ENCODE results near the gene NFIA. TPM values are rescaled to one million over a fixed set of nuclear protein-coding genes. Genes with fewer than 3 reads are reported as not detected.
"Not testable (repeated sequence)": the region's sequence is repeated elsewhere in the genome, so short reads cannot be mapped to it uniquely, and the experiment has no call there.

Gene NFIA
- total and polyA plus RNA-seq, 5 experiments from 2014 or later = 6.3 to 7.8 (median 7.4) TPM

DNA sequence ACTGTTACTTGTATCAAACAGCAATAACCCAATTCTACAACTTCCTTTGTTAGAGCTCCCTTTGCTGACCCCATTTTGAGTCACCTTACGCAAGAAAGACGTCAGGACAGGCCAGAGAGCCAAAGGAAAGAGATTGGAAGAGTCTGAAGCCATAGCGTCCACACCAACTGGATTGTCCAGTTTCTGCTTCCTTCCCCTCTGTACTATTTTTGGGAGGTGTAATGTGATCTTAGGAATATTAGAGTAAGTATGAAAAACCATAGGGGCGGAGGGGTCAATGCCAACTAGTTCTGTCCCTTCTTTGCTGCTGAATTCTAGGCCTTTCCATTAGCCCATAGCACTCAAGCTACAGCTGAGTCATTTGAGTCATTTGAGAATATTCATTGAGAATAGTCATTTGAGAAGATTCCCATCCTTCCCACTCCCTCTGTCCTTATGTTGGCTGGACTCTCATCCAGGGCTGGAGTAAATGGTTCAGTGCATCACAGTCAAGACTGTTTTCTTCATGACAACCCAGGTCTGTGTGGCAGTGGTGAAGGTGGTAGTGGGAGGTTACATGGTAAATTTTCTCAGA is 14.8 kb upstream of the NFIA start:
- peak overlapping the region in 1 of 10 donors; percentile 44 for H3K27ac Mint-ChIP-seq
- peaks cover 0 to 3% (median 0%) of the 10 kb centered on the region in 5 donors for H3K27me3 Mint-ChIP-seq
- no peak overlapping the region for H3K4me3 Mint-ChIP-seq
- POLR2A ChIA-PET = interaction anchor here (0.9 to 1.8 kb wide), 2 partner anchors 9 to 14 kb away, joined by 3 to 4 read pairs; no protein-coding TSS in a partner anchor
- ATAC-seq = no peak
- H3K36me3 Mint-ChIP-seq = no peaks in the 10 kb centered on the region
- no peak for DNase-seq
- H3K4me1 Mint-ChIP-seq = no peaks in the 10 kb centered on the region
- H3K9me3 Mint-ChIP-seq = no peaks in the 10 kb centered on the region

DNA sequence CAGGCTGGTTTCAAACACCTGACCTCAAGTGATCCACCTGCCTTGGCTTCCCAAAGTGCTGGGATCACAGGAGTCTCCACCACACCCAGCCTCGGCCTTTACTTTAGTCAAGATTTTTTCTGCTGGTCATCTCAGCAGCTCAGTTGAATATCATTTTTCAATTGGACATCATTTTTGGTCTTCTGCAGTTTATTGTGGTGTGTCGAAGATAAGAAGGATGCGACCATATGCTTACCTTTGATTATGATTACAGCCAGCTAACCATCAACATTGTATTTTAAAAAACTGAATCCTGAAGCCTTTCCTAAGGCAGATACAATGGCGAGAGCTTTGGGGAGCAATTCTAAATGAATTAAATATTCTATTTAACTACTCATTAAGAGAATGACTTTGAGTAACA is 12.3 kb upstream of the NFIA start:
- POLR2A ChIA-PET = no interaction called here
- Mint-ChIP-seq H3K27me3 (no peaks in the 10 kb centered on the region), H3K36me3 (no peaks in the 10 kb centered on the region), H3K9me3 (no peaks in the 10 kb centered on the region), H3K4me3 (no peak overlapping the region), H3K4me1 (no peaks in the 10 kb centered on the region), H3K27ac (no peak overlapping the region)
- ATAC-seq (no peak), DNase-seq (no peak)

DNA sequence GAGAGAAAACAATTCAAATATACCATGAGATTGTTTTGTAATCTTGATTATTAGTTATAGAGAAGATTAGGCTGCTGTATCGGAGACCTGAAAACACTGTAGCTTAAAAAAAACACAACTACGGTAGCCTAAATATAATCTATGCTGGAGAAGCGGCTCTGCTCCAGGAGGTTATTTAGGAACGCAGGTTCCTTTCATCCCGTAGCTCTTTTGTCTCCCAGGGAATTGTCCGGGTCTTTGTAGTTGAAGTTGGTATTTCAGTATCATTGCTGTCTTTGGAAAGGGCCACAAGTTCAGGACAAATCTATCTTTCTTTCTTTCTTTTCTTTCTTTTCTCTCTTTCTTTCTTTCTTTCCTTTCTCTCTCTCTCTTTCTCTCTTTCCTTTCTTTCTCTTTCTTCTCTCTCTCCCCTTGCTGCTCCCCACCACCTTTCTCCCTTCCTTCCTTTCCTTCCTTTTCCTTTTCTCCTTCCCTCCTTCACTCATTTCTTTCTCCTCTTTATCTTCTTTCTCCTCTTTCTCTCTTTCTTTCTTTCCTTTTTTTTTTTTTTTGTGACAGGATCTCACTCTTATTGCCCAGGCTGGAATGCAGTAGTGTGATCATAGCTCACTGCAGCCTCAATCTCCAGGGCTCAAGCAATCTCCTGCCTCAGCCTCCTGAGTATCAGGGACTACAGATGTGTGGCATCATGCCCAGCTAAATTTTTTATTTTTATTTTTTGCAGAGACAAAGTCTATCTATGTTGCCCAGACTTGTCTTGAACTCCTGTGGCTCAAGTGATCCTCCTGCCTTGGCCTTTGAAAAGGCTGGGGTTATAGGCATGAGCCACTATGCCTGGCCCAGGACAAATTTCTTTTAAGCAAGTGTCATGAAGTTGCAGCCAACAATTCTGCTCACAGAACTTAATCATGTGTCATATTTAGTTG is 10.9 kb upstream of the NFIA start:
- POLR2A ChIA-PET = interaction anchor here (1.0 to 1.3 kb wide), 2 partner anchors 10 to 16 kb away, joined by 4 to 7 read pairs; no protein-coding TSS in a partner anchor
- Mint-ChIP-seq H3K4me3 (no peak overlapping the region), H3K27me3 (no peaks in the 10 kb centered on the region), H3K9me3 (no peaks in the 10 kb centered on the region), H3K36me3 (no peaks in the 10 kb centered on the region), H3K4me1 (peaks cover 1 to 7% (median 5%) of the 10 kb centered on the region in 4 donors), H3K27ac (peak overlapping the region in 3 of 10 donors; percentile 51 to 66 (median 60))
- no peak for ATAC-seq
- DNase-seq = no peak

DNA sequence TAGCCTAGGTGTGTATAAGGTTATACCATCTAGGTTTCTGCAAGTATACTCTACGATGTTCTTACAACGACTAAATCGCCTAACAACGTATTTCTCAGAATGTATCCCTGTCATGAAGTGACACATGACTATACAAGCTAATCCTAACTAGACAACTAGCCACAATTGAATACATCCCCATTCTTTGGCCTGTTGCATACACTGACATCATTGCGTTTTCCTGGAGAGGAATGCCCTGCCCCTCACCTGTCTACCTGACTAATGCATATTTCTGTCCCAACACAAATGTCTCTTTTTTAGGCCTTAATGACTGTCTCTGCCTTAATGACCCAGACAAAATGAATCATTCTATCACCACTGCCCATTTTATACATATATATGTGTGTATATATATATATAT is 8.5 kb upstream of the NFIA start:
- Mint-ChIP-seq H3K4me1 (peaks cover 10 to 23% (median 20%) of the 10 kb centered on the region in 4 donors), H3K27ac (no peak overlapping the region), H3K36me3 (no peaks in the 10 kb centered on the region), H3K9me3 (no peaks in the 10 kb centered on the region), H3K4me3 (no peak overlapping the region), H3K27me3 (no peaks in the 10 kb centered on the region)
- DNase-seq (no peak), ATAC-seq (no peak)
- POLR2A ChIA-PET = no interaction called here

DNA sequence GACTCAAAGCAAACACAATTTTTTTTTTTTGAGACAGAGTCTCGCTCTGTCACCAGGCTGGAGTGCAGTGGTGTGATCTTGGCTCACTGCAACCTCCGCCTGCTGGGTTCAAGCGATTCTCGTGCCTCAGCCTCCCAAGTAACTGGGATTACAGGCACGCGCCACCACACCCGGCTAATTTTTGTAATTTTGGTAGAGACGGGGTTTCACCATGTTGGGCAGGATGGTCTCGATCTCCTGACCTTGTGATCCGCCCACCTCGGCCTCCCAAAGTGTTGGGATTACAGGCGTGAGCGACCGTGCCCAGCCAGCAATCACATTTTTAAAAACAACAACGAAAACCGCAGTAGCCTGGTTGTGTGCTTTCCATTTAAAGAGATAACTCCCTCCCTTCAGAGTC is 6.5 kb upstream of the NFIA start:
- ATAC-seq, DNase-seq, H3K27me3 Mint-ChIP-seq, H3K9me3 Mint-ChIP-seq, H3K36me3 Mint-ChIP-seq: not testable (repeated sequence)
- peak overlapping the region in 9 of 10 donors; percentile 92 to 99 (median 99) for H3K27ac Mint-ChIP-seq
- H3K4me3 Mint-ChIP-seq = peak overlapping the region in 7 of 10 donors; percentile 16 to 98 (median 92)
- H3K4me1 Mint-ChIP-seq = peaks cover 19 to 41% (median 40%) of the 10 kb centered on the region in 4 donors
- POLR2A ChIA-PET = interaction anchor here (0.8 to 4.0 kb wide), 7 partner anchors 10 to 1360 kb away, joined by 3 to 77 read pairs (median 9); no protein-coding TSS in a partner anchor

DNA sequence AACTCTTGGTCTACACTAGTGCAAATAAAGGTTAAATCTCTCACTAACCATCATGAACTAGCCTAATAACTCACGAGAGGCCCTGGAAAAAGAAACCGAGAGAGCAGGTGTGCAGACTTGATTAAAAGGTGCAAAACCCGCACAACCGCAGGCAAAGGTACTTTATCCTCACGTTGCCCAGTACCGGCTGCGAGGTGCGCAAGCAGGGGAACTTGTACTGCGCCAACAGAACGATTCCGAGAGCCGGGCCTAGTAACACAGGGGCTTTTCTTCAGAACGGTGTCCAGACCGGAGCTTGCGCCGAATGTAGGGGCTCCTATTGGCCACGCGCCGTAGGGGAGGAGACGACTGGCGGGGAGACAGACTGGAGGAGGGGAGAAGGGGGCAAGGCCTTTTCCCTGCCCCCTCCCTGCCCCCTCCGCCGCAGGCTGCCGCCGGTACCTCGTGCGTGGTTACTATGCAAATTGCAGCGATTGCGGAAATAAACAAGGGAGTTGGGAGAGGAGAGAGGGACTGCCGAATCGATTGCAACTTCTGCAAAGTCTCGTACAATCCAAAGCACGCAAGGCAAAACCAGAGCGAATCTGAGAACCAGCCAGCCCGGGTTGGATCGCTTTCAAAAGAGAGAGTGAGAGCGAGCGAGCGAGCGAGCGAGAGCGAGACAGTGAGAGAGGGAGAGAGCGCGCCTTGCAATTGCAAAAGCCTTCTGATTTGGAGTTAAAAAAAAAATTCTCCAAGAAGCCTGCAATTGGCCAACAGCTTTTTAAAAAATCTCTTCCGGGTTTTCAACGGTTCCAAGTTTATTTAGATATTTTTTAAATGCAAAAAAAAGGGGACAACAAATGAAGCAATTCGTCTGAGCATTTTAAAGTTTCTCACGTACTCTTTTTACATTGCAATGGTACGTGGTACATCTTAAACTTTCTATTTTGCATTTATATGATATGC is 5.4 kb upstream of the NFIA start:
- peak overlapping the region; percentile 92 to 99 (median 99) for H3K27ac Mint-ChIP-seq
- peaks cover 26 to 52% (median 49%) of the 10 kb centered on the region in 4 donors for H3K4me1 Mint-ChIP-seq
- POLR2A ChIA-PET = interaction anchor here (0.5 to 4.0 kb wide), 14 partner anchors 9 to 1359 kb away, joined by 3 to 77 read pairs (median 6); partner anchors contain the start of gene PATJ
- DNase-seq (peak; percentile 68 to 95 (median 86)), ATAC-seq (peak; percentile 72 to 73)
- peaks cover 0 to 3% (median 0%) of the 10 kb centered on the region in 5 donors for H3K27me3 Mint-ChIP-seq
- peak overlapping the region; percentile 87 to 99 (median 92) for H3K4me3 Mint-ChIP-seq
- H3K36me3 Mint-ChIP-seq = no peaks in the 10 kb centered on the region
- no peaks in the 10 kb centered on the region for H3K9me3 Mint-ChIP-seq

DNA sequence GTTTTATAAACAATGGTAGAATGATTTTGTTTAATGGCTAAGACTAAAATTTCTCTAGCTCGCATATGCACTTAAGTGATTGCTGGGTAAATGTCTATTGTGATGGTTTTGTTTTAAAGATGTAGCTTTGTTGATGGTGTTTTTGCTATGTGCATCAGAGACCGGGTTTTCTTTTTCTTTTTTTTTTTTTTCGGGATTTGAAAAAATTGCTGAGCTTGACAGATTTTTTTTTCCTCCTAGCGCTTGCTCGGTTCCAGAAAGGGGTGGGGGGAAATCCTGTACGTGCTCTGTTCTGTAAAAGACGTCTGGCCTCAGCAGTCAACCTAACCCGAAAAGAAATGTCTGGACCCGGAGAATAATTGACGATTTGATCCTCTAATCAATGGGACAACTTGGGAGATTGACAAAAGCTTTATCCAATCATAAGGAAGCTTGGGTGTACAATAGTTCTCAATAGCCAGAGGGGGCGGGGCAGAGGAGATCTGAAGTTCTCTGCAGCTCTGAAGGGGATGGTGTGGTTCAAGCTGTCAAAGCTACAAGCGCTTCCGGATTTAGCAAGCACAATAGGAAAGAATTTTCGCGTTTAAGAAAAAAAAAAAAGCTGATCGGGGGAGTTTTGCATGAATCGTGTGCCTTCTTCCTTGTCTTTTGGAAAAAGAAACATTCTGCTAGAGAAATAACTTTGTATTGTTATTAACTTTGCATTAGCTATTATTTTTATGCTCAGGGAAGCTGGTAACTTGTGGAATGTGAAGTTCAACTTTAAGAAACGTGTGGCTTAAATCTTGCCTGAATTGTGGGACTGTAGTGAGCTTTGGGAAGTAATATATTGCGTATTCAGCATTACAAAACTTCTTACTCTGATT is 4.5 kb upstream of the NFIA start:
- H3K36me3 Mint-ChIP-seq = no peaks in the 10 kb centered on the region
- POLR2A ChIA-PET = interaction anchor here (0.7 to 4.0 kb wide), 10 partner anchors 8 to 1358 kb away, joined by 3 to 77 read pairs (median 9); partner anchors contain the start of gene PATJ
- DNase-seq = peak; percentile 77 to 98 (median 92)
- H3K27ac Mint-ChIP-seq = peak overlapping the region; percentile 92 to 99 (median 99)
- H3K9me3 Mint-ChIP-seq = no peaks in the 10 kb centered on the region
- H3K4me1 Mint-ChIP-seq = peaks cover 27 to 52% (median 49%) of the 10 kb centered on the region in 4 donors
- peak; percentile 68 to 73 for ATAC-seq
- H3K4me3 Mint-ChIP-seq = peak overlapping the region; percentile 87 to 99 (median 92)
- peaks cover 0 to 3% (median 0%) of the 10 kb centered on the region in 5 donors for H3K27me3 Mint-ChIP-seq

DNA sequence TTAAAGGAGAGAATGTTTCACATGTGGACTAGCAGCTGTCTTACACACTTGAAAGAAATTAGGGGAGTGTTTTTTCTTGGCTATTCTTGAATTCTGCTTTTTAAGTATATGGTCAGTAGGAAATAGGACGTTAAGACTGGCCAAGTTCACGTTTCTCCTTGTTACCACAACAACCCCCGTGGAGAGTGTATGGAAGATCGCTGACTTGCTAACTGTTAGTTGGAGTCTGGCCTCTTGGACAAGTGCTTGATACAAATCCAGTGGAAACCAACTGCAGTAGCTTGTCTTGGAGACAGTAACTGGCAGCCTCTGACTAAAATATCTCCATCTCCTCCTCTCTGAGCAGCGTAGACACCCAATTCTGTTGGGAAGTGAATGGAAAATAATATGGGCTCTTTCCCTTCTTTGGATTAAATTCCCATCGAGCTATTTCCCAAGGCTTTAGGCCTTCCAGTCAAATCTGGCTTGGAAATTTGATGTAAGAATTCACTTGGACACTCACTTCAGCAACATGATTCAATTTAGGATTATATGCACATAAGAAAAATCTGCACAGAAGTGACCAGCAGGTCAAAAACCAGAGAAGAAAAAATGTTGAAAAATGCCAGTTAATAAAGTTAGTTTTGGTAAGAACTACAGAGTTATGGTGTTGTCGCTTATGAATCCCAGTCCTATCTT is 3.6 kb upstream of the NFIA start:
- no peaks in the 10 kb centered on the region for H3K9me3 Mint-ChIP-seq
- peak overlapping the region; percentile 87 to 99 (median 92) for H3K4me3 Mint-ChIP-seq
- POLR2A ChIA-PET = interaction anchor here (2.7 to 4.0 kb wide), 3 partner anchors 23 to 1357 kb away, joined by 9 to 77 read pairs (median 13); no protein-coding TSS in a partner anchor
- peaks cover 28 to 54% (median 51%) of the 10 kb centered on the region in 4 donors for H3K4me1 Mint-ChIP-seq
- H3K36me3 Mint-ChIP-seq = no peaks in the 10 kb centered on the region
- H3K27me3 Mint-ChIP-seq = peaks cover 0 to 4% (median 0%) of the 10 kb centered on the region in 5 donors
- peak overlapping the region; percentile 92 to 99 (median 99) for H3K27ac Mint-ChIP-seq
- DNase-seq (no peak), ATAC-seq (no peak)

DNA sequence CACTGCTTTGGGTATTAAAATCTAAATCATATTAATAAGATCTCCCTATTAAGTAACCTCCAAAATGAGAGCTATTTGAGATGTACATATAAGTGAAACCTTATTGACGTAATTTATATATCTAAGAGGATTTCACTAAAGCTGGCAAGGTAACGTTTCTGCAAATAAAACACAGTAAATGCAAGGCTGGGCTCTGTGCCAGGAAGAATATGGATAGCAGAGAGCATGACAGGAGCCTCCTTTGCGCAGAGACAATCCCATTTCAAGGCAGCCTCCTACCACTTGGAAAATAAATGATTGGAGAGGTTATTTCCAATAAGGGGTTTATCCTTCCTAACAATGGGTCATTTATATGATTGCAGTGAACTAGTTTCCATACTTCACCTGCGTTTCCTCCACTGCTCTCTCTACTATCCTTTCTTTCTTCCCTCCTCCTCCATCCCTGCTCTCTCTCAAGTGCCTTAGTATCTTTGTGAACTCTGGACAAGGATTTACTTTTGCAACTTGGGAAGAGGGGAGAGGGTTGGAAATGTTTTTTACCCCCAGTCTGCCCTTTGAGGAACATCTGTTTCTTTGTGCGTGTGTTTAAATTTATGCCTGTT is 3.0 kb upstream of the NFIA start:
- H3K27me3 Mint-ChIP-seq = peaks cover 0 to 9% (median 0%) of the 10 kb centered on the region in 5 donors
- H3K36me3 Mint-ChIP-seq = no peaks in the 10 kb centered on the region
- peaks cover 31 to 60% (median 56%) of the 10 kb centered on the region in 4 donors for H3K4me1 Mint-ChIP-seq
- peak overlapping the region; percentile 63 to 97 (median 90) for H3K4me3 Mint-ChIP-seq
- DNase-seq = no peak
- H3K9me3 Mint-ChIP-seq = no peaks in the 10 kb centered on the region
- peak overlapping the region; percentile 65 to 99 (median 98) for H3K27ac Mint-ChIP-seq
- no peak for ATAC-seq
- POLR2A ChIA-PET = interaction anchor here (4.0 kb wide), 1 partner anchor 28 kb away, joined by 77 read pairs; no protein-coding TSS in a partner anchor

DNA sequence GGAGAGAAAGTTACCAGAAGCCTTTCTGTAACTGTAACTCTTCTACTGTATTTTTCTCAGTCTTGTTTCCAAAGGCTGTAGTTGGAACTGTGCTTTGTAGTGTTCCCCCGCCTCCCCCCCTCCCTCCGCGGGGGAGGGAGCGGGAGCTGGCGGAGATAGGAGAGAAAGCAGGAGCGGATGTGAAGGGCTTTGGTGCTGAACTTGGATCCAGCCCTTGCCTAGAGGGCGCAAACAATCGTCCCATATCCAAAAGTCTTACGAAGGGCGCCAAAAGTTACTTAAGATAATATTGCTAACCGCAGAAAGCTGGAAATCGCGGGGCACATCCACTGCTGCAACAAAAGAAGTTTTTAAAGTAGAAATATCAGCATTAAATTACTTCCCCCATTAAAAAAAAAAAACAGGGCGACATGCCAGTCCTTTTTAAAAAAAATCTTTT is 2.4 kb upstream of the NFIA start:
- peaks cover 31 to 61% (median 58%) of the 10 kb centered on the region in 4 donors for H3K4me1 Mint-ChIP-seq
- ATAC-seq (no peak), DNase-seq (peak in 1 of 10 donors; percentile 39)
- H3K27ac Mint-ChIP-seq = peak overlapping the region; percentile 65 to 99 (median 95)
- no peaks in the 10 kb centered on the region for H3K36me3 Mint-ChIP-seq
- H3K27me3 Mint-ChIP-seq = peaks cover 0 to 10% (median 0%) of the 10 kb centered on the region in 5 donors
- H3K9me3 Mint-ChIP-seq = no peaks in the 10 kb centered on the region
- POLR2A ChIA-PET = interaction anchor here (3.2 kb wide), 1 partner anchor 29 kb away, joined by 30 read pairs; no protein-coding TSS in a partner anchor
- H3K4me3 Mint-ChIP-seq = peak overlapping the region; percentile 63 to 97 (median 90)

Data from naive thymus-derived CD8-positive, alpha-beta T cell (primary cell).